Measurements from ENCODE around the gene RAB25.
A peak's percentile ranks its signal among the peaks of the same experiment; 100 is the strongest.
"Not testable (repeated sequence)": the region's sequence is repeated elsewhere in the genome, so short reads cannot be mapped to it uniquely, and the experiment has no call there.

Gene RAB25

GRCh38 chr1:156060937-156061636 is at the start of gene RAB25:
Gene RAB25, plus strand, starts transcription at chr1:156061160. Its CDS starts 241 bp downstream, at chr1:156061401.
- Mint-ChIP-seq H3K4me1 (ENCODE audit: low read depth) (peaks cover 15% of the 10 kb centered on the region), H3K36me3 (ENCODE audit: low read depth) (no peaks in the 10 kb centered on the region), H3K27me3 (no peaks in the 10 kb centered on the region), H3K27ac (no peak within 1 kb of the TSS), H3K4me3 (no peak within 1 kb of the TSS), H3K9me3 (no peaks in the 10 kb centered on the region)

DNA sequence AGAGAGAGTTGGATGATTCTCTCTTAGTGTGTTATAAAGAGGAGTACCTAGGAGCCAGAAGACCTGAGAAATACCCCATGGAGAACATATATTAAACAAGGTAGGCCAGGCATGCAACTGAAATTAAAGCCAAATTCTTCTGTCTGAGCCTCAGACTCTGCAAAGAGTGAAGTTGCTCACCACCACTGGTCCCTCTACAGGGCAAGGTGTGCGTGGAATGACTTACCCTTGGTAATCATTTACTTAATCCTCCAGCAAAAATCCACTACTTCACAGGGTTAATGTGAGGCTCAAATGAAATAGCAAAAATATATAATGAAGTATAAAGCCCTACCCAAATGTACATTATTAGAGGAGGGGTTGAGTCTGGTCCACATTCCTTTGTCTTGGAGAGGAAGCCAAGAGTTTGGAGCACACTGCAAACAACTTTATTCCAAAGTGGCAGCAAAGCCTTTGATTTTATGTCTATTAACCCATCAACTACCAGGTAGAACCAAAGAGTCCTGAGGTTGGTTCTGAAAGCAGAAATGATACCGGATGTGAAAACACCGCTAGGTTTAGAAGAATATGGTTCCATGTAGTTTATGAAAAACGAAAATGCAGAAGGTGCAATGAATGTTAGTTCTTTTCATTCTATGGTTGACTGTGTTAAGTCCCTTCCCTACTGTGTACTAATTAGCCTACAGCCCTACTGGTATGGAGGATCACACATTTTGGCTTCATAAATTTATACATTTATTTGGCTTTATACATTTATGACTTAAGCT is 48.7 kb upstream of the RAB25 start:
- Mint-ChIP-seq H3K9me3 (no peaks in the 10 kb centered on the region), H3K36me3 (ENCODE audit: low read depth) (peaks cover 68% of the 10 kb centered on the region), H3K4me3 (no peak overlapping the region), H3K4me1 (ENCODE audit: low read depth) (no peaks in the 10 kb centered on the region), H3K27me3 (no peaks in the 10 kb centered on the region), H3K27ac (no peak overlapping the region)

GRCh38 chr1:156014829-156015228 is 46.1 kb upstream of the RAB25 start:
- H3K36me3 Mint-ChIP-seq (ENCODE audit: low read depth): peaks cover 76% of the 10 kb centered on the region
- peak overlapping the region; percentile 16 for H3K27ac Mint-ChIP-seq
- no peaks in the 10 kb centered on the region for H3K27me3 Mint-ChIP-seq
- H3K4me1 Mint-ChIP-seq (ENCODE audit: low read depth): peaks cover 17% of the 10 kb centered on the region
- no peak overlapping the region for H3K4me3 Mint-ChIP-seq
- H3K9me3 Mint-ChIP-seq: no peaks in the 10 kb centered on the region

GRCh38 chr1:156019946-156020292 is 41.0 kb upstream of the RAB25 start:
- H3K4me3 Mint-ChIP-seq: peak overlapping the region; percentile 97
- peaks cover 29% of the 10 kb centered on the region for H3K4me1 Mint-ChIP-seq (ENCODE audit: low read depth)
- H3K27me3 Mint-ChIP-seq: peaks cover under 1% of the 10 kb centered on the region
- H3K36me3 Mint-ChIP-seq (ENCODE audit: low read depth): peaks cover 32% of the 10 kb centered on the region
- peak overlapping the region; percentile 85 for H3K27ac Mint-ChIP-seq
- no peaks in the 10 kb centered on the region for H3K9me3 Mint-ChIP-seq

GRCh38 chr1:156020293-156021092 is 40.5 kb upstream of the RAB25 start, which contains the start of gene SSR2:
Gene SSR2, minus strand, starts transcription at chr1:156020951. Its CDS starts 784 bp downstream, at chr1:156020167.
- no peaks in the 10 kb centered on the region for H3K9me3 Mint-ChIP-seq
- H3K27ac Mint-ChIP-seq: peak within 1 kb of the TSS; percentile 91
- peaks cover 5% of the 10 kb centered on the region for H3K27me3 Mint-ChIP-seq
- H3K36me3 Mint-ChIP-seq (ENCODE audit: low read depth): peaks cover 30% of the 10 kb centered on the region
- peak within 1 kb of the TSS; percentile 97 for H3K4me3 Mint-ChIP-seq
- peaks cover 29% of the 10 kb centered on the region for H3K4me1 Mint-ChIP-seq (ENCODE audit: low read depth)

- Mint-ChIP-seq H3K9me3 (no peaks in the 10 kb centered on the region), H3K27me3 (peaks cover 5% of the 10 kb centered on the region), H3K4me3 (peak overlapping the region; percentile 97), H3K4me1 (ENCODE audit: low read depth) (peaks cover 29% of the 10 kb centered on the region), H3K36me3 (ENCODE audit: low read depth) (peaks cover 30% of the 10 kb centered on the region), H3K27ac (peak overlapping the region; percentile 91)
These were observed 39.9 kb upstream of the RAB25 start for GRCh38 chr1:156021093-156021428.

- H3K27me3 Mint-ChIP-seq: peaks cover 5% of the 10 kb centered on the region
- no peak overlapping the region for H3K27ac Mint-ChIP-seq
- peak overlapping the region; percentile 10 for H3K4me3 Mint-ChIP-seq
- peaks cover 24% of the 10 kb centered on the region for H3K36me3 Mint-ChIP-seq (ENCODE audit: low read depth)
- peaks cover 29% of the 10 kb centered on the region for H3K4me1 Mint-ChIP-seq (ENCODE audit: low read depth)
- no peaks in the 10 kb centered on the region for H3K9me3 Mint-ChIP-seq
These were observed 39.0 kb upstream of the RAB25 start for GRCh38 chr1:156021954-156022353.

GRCh38 chr1:156024801-156025200 is 36.2 kb upstream of the RAB25 start:
- Mint-ChIP-seq H3K9me3 (no peaks in the 10 kb centered on the region), H3K27ac (no peak overlapping the region), H3K27me3 (peaks cover 5% of the 10 kb centered on the region), H3K4me1 (ENCODE audit: low read depth) (peaks cover 12% of the 10 kb centered on the region), H3K4me3 (no peak overlapping the region), H3K36me3 (ENCODE audit: low read depth) (peaks cover 1% of the 10 kb centered on the region)

DNA sequence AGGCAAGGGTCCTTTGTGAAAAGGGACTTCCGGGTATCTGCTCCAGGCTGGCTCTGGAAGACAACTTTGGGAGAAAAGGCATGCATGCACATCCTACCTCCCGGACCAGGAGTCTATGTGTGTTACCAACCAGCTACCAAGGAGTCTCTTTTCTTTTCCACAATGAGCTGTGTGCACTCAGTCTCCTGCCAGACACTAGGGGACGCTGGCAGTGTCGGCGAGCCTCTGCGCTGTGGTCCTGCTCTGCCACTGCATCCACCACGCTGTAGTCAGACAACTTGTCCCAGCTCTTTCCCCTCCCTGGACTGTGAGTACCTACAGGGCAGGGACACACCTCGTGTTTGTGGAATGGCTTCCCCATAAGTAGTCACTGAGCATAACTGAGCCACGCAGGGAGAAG is 35.1 kb upstream of the RAB25 start:
- H3K4me3 Mint-ChIP-seq: no peak overlapping the region
- peaks cover 5% of the 10 kb centered on the region for H3K27me3 Mint-ChIP-seq
- H3K4me1 Mint-ChIP-seq (ENCODE audit: low read depth): peaks cover 4% of the 10 kb centered on the region

DNA sequence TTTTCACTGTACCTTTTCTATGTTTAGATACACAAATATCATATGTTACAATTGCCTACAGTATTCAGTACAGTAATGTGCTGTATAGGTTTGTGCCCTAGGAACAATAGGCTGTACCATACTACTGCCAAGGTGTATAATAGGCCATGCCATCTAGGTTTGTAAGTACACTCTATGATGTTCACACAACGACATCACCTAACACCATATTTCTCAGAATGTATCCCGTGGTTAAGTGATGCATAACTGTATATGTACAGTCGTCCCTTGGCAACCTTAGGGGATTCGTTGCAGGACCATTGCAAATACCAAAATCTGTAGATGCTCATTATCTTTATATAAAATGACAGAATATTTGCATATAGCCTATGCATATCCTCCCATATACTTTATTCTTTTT is 34.4 kb upstream of the RAB25 start:
- H3K27ac Mint-ChIP-seq: no peak overlapping the region
- H3K27me3 Mint-ChIP-seq: peaks cover 5% of the 10 kb centered on the region
- no peaks in the 10 kb centered on the region for H3K9me3 Mint-ChIP-seq
- no peaks in the 10 kb centered on the region for H3K36me3 Mint-ChIP-seq (ENCODE audit: low read depth)
- no peak overlapping the region for H3K4me3 Mint-ChIP-seq
- no peaks in the 10 kb centered on the region for H3K4me1 Mint-ChIP-seq (ENCODE audit: low read depth)

More for the DNA sequence above, 35.1 kb upstream of the RAB25 start:
- no peak overlapping the region for H3K27ac Mint-ChIP-seq
- no peaks in the 10 kb centered on the region for H3K36me3 Mint-ChIP-seq (ENCODE audit: low read depth)
- no peaks in the 10 kb centered on the region for H3K9me3 Mint-ChIP-seq

DNA sequence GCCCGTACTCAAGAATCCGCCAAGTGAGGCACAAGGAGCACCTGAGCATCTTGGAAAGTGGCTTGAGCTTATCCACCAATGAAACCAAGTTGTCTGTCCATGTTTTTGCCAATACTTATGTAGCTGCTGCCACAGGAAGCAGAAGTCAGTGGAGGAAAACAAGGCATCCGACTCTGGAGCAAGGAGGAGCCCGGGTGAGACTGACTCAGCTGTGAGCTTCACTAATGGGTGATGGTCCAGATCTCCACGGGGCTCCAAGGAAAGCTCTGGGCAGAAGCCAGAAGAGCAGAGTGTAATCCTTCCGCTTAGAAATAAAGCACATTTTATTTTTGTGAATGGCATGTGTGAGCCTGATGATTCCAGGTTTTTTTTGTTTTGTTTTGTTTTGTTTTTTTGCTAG is 27.9 kb upstream of the RAB25 start:
- no peak overlapping the region for H3K4me3 Mint-ChIP-seq
- H3K36me3 Mint-ChIP-seq (ENCODE audit: low read depth): peaks cover 14% of the 10 kb centered on the region
- H3K4me1 Mint-ChIP-seq (ENCODE audit: low read depth): no peaks in the 10 kb centered on the region
- H3K27ac Mint-ChIP-seq: no peak overlapping the region
- no peaks in the 10 kb centered on the region for H3K9me3 Mint-ChIP-seq
- no peaks in the 10 kb centered on the region for H3K27me3 Mint-ChIP-seq

GRCh38 chr1:156034991-156035390 is 26.0 kb upstream of the RAB25 start:
- H3K4me3 Mint-ChIP-seq; H3K27me3 Mint-ChIP-seq; H3K9me3 Mint-ChIP-seq; H3K27ac Mint-ChIP-seq; H3K4me1 Mint-ChIP-seq (ENCODE audit: low read depth): not testable (repeated sequence)
- peaks cover 19% of the 10 kb centered on the region for H3K36me3 Mint-ChIP-seq (ENCODE audit: low read depth)

DNA sequence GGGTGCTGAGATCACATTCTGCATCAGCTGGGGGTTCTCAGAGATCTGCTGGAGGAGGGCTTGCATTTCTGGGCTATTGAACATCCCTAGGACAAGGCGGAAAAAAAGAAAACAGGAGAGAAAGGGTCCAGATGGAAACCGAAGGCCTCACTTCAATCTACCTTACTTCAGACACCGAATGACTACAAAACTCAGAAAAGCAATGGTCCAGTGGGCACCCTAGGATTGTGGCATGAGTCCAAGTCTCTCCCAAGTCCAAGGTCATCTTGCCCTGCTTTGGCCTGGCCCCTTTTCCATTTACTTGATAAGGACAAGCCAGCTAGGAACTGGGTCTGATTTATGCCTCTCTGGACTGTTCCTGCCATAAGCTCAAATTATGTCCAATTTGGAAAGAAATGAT is 18.1 kb upstream of the RAB25 start:
- Mint-ChIP-seq H3K36me3 (ENCODE audit: low read depth) (peaks cover 36% of the 10 kb centered on the region), H3K27ac (no peak overlapping the region), H3K4me1 (ENCODE audit: low read depth) (peaks cover 6% of the 10 kb centered on the region), H3K27me3 (no peaks in the 10 kb centered on the region), H3K9me3 (no peaks in the 10 kb centered on the region), H3K4me3 (no peak overlapping the region)

DNA sequence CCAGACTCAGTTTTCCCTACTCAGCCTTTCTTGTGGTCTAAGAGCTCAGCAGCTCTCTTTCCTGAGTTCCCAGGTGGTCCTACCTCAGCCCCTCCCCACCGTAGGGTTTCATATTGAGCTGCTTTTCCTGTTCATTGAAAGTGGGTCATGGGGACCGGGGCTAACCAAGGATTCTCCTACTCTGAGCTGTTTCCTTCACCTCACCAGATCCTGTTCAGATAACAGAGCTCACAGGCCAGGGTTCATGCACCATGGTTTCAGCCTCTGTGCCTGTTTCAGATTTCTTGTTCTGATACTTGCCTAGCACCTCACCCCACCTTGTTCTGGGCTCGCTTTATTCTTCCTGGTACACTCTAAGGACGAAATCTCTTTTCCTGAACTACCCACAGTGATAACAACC is 15.9 kb upstream of the RAB25 start:
- Mint-ChIP-seq H3K4me1 (ENCODE audit: low read depth) (peaks cover 6% of the 10 kb centered on the region), H3K9me3 (no peaks in the 10 kb centered on the region), H3K36me3 (ENCODE audit: low read depth) (peaks cover 51% of the 10 kb centered on the region), H3K4me3 (no peak overlapping the region), H3K27ac (peak overlapping the region; percentile 28), H3K27me3 (no peaks in the 10 kb centered on the region)

DNA sequence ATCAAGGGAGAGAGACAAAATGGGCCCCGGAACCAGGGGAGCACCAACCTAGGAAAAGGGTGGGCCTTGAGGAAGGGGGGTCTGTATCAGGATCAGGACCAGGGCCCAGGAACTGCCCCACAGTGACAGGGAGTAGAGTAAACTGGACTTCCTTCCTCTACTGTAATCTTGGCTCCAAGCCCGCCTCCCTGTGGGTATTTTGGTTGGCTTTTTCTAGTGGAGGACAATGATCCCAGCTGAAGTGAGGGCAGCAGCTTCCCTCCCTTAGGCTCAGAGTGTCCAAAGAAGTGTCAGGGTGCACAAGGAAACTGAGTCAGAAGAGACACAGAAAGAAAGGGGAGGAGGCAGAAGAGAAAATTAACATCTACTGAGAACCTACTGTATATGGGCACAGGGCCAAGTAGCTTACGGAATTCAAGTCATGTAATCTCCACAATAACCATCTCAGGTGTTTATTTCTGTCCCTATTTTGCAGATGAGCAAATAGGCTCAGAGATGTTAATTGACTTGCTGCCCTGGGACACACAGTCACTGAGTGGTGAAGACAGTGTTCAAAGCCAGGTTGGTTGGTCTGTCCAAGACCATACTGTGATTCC is 12.2 kb upstream of the RAB25 start:
- Mint-ChIP-seq H3K9me3 (no peaks in the 10 kb centered on the region), H3K4me1 (ENCODE audit: low read depth) (peaks cover 19% of the 10 kb centered on the region), H3K27ac (no peak overlapping the region)

More for the DNA sequence above, 12.2 kb upstream of the RAB25 start:
- Mint-ChIP-seq H3K36me3 (ENCODE audit: low read depth) (peaks cover 35% of the 10 kb centered on the region), H3K27me3 (no peaks in the 10 kb centered on the region), H3K4me3 (no peak overlapping the region)
